ENCODE results near the gene HOXB5.
A peak's percentile ranks its signal among the peaks of the same experiment; 100 is the strongest.

HOXB5 gene

DNA sequence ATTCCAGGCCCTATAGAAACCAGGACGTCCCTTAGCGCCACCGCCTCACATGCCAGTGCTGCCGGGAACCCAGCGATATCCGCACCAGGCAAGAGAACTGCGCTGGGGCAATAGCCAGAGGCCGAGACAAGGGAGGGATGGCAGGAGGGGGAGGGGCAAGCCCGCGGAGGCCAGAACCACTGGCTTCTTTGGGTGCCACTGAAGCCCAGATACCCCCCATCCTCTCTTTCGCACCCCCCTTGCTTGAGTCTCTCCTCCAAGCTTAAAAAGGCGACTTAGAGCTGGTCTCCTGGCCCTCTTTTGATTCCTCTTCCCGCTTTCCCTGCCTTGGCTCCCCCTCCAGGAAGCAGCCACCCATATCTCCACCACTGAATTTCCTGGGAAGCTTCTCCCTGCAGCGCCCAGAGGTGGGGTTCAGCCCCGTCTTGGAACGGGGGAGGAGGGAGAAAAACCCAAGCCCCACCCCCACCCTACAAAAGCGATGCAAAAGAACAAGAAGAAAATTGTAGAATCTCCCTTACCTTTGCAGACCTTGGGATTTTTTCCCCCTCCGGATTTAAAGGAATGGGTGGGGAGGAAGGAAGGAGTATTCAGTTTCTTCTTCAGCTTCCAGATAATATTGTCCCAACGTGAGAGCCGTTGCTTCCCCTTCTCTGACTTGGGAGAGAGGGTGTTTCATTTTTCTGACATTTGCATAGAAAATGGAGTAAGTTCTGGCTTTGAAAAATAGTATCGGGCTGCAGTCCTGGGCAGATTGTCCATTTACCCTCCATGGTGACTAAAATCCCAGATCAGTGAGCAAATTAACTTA, 10.6 kb upstream of the HOXB5 start:
- DNase-seq (ENCODE audit: low read depth in 2 of 2) = no peak

DNA sequence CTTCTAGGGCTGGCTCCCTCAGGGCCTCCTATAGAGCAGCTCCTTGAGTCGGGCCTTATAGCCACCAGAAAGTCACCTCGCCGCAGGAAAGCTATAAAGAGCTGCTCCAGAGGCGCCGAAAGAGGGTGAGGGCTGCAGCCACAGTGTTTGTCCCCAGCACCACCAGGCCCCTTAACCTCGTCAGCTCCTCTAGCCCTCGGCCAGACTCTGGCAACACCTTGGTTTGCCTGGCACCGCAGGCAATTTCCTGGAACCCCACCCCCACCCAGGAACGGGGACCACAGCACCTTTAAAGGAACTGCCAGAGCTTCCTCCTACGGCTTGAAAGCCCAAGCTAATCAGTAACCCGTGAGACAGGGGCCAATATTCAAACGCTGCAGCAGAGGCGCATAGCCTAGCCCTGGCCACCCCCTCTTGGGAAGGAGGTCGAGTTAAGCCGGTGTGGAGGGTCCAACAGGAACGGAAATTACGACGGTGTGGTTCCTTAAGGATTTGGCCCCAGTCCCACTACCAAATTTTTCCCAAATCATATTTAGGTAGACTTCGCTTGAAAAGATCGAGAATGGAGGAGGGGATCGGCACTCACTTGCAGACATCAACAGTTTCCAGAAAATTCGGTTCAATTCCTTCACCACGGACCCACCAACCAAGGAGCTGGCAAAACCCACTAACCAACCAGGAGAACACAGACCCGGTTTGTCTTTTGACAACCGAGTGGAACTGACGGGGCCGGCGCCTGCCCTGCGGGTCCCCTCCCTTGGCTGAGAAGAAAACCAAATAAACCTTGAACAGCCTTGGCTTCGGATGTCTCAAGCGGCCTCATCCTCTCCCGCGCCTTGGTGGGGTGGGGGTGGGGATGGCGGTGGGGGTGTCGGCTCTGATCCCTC, 8.2 kb upstream of the HOXB5 start:
- no peak for DNase-seq (ENCODE audit: low read depth in 2 of 2)

DNA sequence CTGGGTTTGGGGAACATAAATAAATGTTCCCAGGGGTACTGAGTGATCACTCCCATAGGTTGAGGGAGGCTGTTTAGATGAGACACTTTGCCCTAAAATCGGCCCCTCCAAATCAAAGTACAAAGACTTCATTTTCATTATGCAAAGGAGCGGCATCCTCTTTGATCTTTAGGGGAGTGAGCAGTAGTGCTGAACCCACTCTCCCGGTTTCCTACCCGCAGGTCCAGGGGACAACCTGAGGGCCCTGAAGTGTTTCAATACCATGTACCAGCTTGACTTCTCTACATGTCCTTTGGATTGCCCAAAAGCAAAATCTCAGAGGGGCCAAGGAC, 7.6 kb upstream of the HOXB5 start:
- DNase-seq (ENCODE audit: low read depth in 2 of 2) = no peak

DNA sequence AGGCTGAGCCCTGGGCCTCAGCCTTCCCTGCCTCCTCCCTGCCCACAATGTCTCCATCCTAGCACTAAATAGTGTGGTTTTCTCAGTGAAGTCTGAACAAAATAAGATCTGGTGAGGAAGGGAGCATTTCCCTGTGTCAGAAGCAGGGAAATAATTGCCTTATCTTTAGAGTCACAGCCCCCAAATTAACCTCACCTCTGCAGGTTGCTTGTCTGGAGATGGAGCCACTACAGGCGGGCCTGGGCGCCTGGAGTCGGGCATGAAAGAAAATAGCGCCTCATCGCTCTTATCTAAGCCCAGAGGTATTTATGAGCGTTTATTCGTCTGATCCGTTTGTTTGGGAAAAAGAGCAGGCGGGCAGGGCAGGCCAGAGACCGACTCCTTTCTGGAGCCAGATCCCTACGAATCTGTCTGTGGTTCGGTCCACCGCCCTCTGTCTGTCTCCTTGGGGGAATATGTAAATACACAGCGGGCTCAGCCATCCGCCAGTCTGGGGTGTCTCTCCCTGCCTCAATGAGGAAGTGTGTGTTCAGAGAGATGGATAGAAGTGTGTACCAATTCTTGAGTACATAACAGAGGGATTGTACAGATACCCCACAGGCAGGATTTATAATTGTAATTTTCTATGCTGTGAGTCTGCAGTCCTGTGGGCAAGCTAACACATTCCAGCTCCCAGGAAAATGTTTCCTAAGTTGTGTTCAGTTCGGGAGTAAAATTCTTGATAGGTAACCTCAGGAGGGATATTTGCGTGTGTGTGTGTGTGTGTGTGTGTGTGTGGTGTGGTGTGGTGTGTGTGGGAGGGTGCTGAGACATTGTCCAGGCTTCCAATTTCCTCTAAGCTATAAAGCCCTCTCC, 6.9 kb upstream of the HOXB5 start:
- no peak for DNase-seq (ENCODE audit: low read depth in 2 of 2)

DNA sequence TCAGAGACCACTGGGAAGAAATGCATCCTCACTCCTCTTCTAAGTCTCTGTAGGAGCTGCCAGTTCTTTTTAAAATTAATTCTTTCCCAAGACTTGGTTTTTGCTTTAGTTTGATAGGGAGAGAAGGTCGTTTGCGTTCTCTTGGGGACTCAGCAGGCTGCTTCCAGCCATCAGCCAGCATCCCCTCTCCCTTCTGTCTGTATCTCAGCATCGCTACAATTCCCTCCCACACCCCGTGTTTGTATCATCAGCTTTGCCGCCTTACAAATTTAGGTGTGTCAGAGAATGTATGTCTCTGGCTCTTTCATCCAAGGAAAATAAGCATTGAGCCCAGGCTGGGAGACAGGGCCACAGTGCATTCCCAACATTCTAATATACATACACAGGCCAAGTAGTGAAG, 5.8 kb upstream of the HOXB5 start:
- DNase-seq (ENCODE audit: low read depth in 2 of 2) = no peak

DNA sequence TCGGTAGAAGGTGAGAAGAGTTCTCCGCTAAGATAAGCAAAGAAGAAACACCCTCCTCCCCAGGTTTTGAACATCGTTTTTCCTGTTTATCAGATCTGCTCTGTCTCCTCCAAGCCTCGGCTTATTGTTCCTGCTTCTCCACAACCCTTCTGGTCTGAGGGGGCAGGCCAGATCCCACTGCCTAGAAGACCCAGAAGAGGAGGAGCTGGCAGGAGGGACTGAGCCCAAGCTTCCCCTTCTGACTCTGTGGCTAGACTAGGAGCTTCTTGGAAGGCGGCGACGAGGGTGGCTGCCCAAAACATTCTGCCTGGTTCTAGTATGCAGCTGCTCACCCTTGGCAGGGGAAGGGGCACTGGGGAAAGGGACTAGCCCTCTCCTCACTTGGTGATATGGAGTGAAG, 5.2 kb upstream of the HOXB5 start:
- no peak for DNase-seq (ENCODE audit: low read depth in 2 of 2)

DNA sequence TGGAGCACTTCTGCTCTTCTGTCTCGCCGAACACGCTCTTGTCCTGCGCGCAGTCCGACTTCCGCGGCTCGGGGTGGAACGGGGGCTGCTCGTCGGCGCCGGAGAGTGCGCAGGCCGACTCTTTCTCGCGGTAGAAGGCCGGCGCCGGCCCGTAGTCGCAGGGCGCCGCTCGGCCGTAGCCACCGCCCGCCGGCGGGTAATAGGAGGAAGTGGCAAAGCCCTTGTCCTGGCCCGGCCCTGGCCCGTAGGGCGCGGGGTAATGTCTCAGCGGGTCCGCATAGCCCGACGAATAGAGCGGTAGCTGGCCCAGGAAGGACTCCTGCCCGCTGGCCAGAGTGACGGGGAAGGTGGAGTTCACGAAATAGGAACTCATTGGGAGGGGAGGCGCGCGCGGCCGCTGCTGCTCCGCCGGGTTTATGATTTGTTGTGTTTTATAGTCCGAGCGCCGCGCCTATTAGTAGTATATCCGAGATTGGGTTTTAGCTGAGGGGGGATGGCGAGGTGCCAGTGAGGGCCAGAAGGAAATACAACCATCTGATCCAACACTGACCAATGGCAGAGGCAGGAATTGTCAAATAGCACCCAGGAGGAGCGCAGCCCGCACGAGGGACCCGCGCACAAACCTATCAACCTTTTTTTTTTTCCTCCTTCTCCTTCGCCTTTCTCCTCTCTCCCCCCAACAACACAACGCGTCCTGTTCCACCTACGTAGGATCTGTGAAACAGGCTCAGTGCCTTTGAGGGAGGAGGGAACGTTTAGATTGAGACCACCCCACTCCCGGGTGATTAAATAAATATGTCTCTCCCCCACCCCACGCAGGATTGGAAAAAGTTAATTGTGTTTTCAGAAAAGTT, 4.4 kb upstream of the HOXB5 start:
- DNase-seq (ENCODE audit: low read depth in 2 of 2) = no peak

DNA sequence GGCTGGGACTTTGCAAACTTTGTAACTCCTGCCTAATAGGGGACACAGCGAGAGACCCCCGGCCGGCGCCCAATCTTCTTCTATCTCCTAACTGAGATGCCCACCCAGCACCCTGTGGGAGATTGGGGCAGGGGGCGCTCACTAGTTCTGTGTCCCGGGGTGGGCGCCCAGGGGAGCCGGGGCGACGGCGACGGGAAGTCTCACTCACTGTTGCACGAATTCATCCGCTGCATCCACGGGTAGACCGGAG, 3.9 kb upstream of the HOXB5 start:
- DNase-seq (ENCODE audit: low read depth in 2 of 2) = no peak

DNA sequence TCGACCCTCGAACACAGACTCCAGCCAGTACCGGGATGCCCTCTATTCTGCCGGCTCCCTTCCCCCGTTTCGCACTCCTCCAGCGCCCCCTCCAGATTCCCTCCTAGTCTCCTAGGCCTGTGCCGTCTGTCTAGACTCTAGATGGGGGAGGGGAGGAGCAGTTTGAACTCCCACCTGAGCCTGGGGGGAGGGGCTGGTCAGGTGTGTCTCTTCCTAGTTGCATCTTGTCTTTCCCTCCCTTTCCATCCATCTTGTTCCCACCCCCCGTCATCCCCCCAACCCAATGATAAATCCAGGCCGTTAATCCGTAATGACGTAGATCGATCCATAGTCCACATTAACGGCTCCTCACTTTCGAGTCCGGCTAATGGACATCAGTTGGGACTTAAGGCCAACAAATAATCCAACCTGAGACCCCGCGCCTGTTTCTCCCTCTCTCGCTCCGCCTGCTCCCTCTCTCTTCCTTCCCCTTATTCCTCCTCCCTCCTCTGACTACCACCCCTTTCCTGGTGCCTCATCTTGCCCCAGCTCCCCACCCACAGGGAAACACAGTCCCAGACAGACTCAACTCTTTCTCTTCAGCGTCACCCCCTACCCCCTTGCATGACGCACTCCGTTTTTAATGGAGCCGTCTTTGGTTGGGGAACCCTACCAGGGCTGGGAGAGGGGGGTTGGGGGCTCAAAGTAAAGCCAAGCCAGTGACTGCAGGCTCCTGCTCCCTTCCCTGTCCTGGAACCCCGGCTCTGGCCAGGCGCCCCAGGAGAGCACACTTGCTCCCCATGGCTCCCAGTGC, 3.4 kb upstream of the HOXB5 start:
- no peak for DNase-seq (ENCODE audit: low read depth in 2 of 2)

DNA sequence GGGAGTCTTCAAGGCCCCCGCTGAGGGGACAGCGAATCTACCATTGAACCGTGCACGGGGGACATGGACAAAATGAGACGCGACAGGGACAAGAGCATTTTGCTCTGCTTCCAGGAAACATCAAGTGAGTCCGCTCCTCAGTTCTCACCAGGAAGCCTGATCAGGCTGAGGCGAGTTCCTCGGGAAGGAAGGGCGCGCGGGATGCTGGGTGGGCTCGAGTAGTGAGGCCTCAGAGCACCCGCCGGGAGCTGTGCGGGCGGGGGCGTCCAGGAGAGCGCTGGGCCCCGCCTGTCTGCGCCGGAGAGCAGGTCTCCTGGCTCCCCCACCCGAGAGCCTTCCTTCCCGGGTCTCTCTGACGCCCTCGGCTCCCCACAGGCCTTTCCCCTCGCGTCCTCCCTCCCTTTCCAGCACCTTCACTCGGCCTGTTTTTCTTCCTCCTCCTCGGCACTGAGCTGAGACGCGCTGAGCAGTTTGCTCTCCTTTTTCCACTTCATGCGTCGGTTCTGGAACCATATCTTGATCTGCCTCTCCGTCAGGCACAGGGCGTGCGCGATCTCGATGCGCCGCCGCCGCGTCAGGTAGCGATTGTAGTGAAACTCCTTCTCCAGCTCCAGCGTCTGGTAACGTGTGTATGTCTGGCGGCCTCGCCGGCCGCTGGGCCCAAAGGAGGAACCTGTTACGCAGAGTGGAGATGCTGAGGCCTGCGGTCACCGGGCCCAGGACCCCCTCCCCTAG, 2.6 kb upstream of the HOXB5 start:
- DNase-seq (ENCODE audit: low read depth in 2 of 2) = no peak

DNA sequence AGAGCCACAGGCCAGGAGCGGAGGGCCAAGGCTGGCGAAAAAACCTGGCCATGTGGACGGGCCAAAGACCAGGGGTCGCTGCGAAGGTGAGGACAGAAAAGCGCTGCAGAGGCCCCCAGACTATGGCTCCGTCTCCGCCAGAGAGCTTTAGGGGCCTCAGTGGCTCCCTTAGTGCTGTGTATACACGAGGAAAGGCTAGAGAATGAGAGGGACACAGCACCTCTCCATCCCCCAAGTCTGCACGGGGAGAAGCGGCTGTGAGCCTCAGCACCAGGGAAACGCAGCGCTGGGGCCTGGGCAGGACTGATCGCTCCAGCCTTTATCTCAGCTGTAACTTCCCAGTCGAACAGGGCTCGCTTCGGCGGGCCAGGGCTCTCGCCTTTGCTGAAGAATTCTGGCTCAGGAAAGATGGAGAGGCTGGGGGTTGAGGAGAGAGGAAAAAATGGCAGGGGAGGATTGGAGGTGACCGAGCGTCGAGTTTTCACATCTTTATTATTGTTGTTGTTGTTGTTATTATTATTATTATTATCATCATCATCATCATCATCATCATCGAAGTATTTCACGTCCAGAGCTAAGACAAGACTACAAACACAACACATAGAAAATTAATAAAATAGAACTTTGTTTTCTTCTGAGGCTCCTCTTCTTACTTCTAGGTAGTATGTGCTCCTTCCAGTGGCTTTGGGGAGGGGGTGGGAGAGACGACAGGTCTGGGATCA, 1.9 kb upstream of the HOXB5 start:
- no peak for DNase-seq (ENCODE audit: low read depth in 2 of 2)

DNA sequence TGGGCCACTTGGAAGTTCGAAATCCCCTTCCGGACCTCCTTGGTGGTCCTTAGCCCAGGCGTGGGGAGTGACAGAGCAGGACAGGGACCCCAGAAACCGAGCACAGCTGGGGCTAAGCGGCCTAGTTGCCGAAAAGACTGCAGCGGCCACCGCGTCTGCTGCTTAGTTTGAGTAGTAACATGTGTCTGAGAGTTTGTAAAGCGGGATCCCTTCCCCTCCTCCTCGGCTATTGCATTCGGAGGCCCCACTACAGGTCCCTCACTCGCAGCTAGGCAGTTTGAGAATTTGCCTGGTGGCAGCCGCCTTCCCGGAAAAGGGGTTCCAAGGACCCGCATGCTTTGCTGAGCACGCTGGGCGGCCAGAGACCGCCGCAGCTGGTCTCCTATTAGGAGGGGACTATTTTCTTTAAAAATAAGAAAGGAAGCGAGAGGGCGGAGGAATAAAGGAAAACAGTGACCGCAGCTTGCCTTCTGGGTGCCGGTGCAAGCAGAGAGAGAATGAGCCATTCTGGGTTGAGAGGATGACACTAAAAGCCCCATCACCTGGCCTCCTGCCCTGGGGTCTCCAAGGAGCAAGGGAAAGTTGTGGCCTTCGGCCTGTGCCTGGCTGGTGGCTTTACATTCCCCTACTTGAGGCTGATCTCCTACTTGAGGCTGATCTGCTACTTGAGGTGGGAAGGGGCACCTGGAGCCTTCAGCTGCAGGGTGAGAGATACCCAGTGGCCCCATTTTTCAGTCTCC, 1.1 kb upstream of the HOXB5 start:
- no peak for DNase-seq (ENCODE audit: low read depth in 2 of 2)

DNA sequence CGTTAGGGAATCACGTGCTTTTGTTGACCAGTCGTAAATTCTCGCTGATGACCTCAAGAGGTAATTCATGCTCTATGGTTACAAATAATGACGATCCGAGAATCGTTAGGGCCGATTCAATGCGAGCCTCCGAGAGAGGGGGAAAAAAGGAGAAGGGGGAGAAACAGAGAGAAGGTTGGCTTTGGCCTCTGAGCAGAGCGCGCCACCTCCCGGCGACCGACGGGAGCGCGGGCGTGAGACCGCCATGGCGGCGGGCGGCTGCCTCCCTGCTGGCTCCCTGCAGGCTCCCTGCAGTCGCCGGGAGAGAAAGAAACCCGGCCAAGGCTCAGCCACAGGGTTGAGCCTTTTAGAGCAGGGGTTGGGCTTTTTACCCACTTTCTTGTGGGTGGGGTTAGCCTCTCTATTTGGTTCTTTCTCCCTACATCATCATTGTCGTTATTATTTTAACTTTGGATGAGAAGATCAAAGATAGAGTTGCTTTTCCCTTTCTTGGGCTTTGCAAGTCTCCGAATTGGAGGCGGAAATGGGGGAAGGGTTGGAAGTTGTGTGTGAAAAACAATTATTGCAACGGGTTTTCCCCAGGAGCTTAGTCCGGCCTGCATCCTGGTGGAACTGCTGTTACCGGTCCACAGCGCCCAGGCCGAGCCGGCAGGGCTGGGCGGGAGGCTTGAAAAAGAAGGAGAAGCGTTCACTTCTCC, 410 bp upstream of the HOXB5 start:
- DNase-seq (ENCODE audit: low read depth in 2 of 2) = peak; percentile 75 to 80

DNA sequence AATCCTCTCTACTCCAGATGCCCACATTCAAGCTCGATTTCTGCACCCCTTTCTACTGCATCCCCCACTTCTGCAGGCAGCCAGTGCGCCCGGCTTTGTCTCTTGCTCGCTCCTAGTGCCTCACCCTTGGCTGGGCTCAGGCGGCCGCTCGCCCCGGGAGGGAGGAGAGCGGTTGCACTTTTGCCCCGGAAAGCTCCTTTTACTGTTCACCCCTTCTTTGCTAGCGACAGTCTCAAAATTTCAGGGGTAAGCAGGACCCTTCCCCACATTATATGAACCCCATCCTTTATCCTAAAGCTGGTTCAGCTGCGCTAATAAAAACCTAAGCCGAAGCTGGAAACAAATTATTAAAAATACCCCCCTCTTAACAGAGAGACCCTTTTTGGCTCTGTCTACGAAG, 1.0 kb downstream of the HOXB5 start:
- DNase-seq (ENCODE audit: low read depth in 2 of 2) = no peak

DNA sequence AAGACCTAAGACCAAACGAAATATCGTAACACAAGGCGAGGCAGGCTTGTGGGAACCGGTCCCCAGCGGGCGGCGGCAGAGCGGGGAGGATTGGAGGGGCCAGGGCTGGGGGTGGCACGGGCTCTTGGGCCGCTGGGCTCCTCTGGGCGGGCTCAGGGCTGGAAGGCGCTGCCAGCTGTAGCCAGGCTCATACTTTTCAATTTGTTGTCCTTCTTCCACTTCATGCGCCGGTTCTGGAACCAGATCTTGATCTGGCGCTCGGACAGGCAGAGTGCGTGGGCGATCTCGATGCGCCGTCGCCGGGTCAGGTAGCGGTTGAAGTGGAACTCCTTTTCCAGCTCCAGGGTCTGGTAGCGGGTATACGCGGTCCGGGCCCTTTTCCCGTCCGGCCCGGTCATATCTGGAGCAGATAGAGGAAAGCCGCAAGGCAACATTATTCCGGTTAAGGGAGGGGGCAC, 1.5 kb downstream of the HOXB5 start:
- DNase-seq (ENCODE audit: low read depth in 2 of 2) = no peak

DNA sequence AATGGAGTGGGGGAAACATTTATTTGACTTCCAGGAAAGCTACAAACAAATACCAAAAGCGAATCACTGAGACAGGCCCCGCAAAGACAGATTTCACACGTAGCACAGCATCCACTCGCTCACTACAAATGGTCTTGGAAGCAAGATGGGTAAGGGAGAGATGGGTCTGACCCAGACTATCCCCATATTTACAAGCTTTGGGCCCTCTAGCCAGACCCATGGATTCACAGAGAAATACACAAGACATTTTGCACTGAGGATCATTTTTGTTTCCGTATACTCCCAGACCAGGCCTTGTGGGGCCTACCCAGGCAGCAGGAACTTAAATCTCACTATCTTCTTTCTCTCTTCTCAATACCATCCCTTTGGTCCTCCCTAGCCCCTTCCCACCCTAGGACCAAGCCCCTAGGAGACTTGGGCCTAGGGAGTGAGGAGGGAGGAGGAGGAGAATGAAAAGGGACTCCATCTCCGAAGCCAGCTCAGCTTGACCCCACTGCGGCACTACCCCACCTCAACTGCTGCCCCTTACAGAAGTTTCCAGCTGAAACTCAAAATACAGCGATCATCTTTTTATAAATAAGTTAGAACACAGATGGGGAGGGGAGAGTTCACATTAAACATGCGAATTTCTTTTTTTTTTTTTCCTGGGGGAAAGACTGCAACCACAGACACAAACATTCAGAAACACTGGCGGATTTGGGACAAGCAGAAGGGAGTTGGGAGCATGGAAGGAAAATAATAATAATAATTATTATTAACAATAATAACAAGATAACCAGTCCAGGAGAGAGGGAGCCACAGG, 2.1 kb downstream of the HOXB5 start:
- no peak for DNase-seq (ENCODE audit: low read depth in 2 of 2)

DNA sequence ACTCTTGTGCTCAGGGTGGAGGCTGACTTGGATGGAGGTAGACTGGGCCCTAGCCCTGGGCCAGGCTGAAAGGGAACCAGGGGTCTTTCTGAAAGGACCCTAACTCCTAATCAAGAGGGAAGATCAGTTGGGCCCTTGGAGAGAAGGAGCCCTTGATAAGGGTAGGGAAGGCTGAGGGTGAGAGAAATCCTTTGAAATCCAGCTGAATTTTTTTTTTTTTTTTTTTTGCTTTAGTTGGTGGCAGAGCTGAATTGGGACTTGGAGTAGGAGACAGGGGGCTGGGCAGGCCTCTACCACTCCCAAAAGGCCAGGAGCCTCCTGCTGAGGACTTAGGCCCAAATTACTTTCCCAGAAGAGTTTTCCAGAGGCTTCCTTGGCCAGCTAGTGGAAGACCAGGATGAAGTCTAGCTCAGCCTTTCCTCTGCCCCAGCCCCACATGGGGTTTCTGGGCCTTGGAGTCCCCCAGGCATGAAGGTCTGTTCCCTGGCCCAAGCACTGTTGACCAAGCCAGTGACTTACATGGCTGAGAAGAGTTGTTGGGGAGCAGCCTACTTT, 2.9 kb downstream of the HOXB5 start:
- no peak for DNase-seq (ENCODE audit: low read depth in 2 of 2)
